ENCODE data around the gene SLC29A3.

SLC29A3 gene

DNA sequence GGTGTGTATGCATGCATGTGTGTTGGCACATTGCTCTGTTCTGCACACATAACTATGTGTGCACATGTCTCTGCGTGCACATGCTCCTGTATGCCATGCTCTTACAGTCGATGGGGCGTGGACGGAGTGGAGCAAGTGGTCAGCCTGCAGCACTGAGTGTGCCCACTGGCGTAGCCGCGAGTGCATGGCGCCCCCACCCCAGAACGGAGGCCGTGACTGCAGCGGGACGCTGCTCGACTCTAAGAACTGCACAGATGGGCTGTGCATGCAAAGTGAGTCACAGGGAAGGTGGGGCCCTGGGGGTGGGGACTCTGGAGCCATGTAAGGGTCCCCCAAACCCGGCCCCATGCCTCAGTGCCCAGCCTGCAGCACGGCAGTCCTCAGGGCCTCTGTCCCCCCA is 30.6 kb upstream of the SLC29A3 start:
- Histone ChIP-seq H3K27me3 (ENCODE audit: insufficient read depth, low read length, poor library complexity) (no peaks in the 10 kb centered on the region), H4K20me1 (ENCODE audit: insufficient read depth, low read length) (peaks cover 15% of the 10 kb centered on the region), H2AFZ (ENCODE audit: low read depth, low read length) (no peak overlapping the region), H3K4me1 (ENCODE audit: insufficient read depth, low read length) (no peaks in the 10 kb centered on the region), H3K9me3 (ENCODE audit: insufficient read depth, low read length, severe bottlenecking) (no peaks in the 10 kb centered on the region), H3K4me2 (ENCODE audit: insufficient read depth, low read length) (no peak overlapping the region), H3K79me2 (ENCODE audit: insufficient read depth, low read length) (no peaks in the 10 kb centered on the region), H3K36me3 (ENCODE audit: insufficient read depth, low read length) (no peaks in the 10 kb centered on the region), H3K27ac (ENCODE audit: low read length) (no peak overlapping the region), H3K4me3 (ENCODE audit: low read depth in 1 of 2, low read length in 2 of 2) (no peak overlapping the region), H3K9ac (ENCODE audit: low read depth, low read length) (no peak overlapping the region)
- no peak for DNase-seq
- no peak for ATAC-seq (ENCODE audit: insufficient read depth, low read depth)
- no peak for TF ChIP-seq EZH2 (IDR thresholded peaks at IDR 0.05; ENCODE audit: borderline replicate concordance, low read depth, low read length, severe bottlenecking)
- TF ChIP-seq, protein P1, sequence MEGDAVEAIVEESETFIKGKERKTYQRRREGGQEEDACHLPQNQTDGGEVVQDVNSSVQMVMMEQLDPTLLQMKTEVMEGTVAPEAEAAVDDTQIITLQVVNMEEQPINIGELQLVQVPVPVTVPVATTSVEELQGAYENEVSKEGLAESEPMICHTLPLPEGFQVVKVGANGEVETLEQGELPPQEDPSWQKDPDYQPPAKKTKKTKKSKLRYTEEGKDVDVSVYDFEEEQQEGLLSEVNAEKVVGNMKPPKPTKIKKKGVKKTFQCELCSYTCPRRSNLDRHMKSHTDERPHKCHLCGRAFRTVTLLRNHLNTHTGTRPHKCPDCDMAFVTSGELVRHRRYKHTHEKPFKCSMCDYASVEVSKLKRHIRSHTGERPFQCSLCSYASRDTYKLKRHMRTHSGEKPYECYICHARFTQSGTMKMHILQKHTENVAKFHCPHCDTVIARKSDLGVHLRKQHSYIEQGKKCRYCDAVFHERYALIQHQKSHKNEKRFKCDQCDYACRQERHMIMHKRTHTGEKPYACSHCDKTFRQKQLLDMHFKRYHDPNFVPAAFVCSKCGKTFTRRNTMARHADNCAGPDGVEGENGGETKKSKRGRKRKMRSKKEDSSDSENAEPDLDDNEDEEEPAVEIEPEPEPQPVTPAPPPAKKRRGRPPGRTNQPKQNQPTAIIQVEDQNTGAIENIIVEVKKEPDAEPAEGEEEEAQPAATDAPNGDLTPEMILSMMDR (IDR thresholded peaks at IDR 0.05; ENCODE audit: borderline replicate concordance, extremely low read depth, low read length, poor library complexity, severe bottlenecking) = no peak

DNA sequence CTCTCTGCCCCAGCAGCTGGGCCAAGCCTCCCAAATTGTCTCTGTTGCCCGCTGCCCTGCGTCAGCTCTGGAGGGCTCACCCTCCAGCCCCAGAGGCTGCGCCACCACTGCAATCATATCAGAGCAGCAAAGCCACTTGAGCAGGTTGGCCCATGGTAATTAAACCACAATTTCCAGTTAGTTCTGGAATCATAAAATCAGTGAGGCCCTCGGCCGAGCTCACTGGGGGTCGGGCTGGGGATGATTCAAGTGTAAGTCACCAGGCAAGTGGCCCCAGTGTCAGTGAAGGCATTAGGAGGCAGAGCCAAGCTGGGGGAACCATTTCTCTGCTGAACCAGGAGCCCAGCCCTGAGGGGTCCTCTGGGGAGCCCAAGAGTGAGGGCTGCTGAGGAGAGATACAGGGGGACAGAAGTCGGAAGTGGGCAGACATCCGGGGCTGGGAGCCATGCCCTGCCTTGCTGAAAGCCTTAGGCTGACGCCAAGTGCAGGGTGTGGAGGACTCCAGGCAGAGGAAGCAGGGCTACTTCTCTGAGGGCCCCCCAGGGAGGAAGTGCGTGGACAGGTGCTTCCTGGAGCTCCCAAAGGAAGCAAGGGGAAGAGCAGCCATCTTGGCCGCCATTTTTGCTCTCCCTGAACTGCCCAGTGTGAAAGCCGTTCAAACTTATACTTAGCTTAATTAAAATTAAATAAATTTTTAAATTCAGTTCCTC is 29.5 kb upstream of the SLC29A3 start:
- ATAC-seq (ENCODE audit: insufficient read depth, low read depth) (no peak), DNase-seq (no peak)
- H2AFZ ChIP-seq (ENCODE audit: low read depth, low read length) = no peak overlapping the region
- no peak overlapping the region for H3K9ac ChIP-seq (ENCODE audit: low read depth, low read length)
- H4K20me1 ChIP-seq (ENCODE audit: insufficient read depth, low read length) = peaks cover 15% of the 10 kb centered on the region
- no peak overlapping the region for H3K27ac ChIP-seq (ENCODE audit: low read length)
- no peaks in the 10 kb centered on the region for H3K9me3 ChIP-seq (ENCODE audit: insufficient read depth, low read length, severe bottlenecking)
- H3K36me3 ChIP-seq (ENCODE audit: insufficient read depth, low read length) = no peaks in the 10 kb centered on the region
- TF ChIP-seq EZH2 (IDR thresholded peaks at IDR 0.05; ENCODE audit: borderline replicate concordance, low read depth, low read length, severe bottlenecking) = no peak
- TF ChIP-seq, protein P1 (IDR thresholded peaks at IDR 0.05; ENCODE audit: borderline replicate concordance, extremely low read depth, low read length, poor library complexity, severe bottlenecking) = no peak
- no peaks in the 10 kb centered on the region for H3K27me3 ChIP-seq (ENCODE audit: insufficient read depth, low read length, poor library complexity)
- H3K4me3 ChIP-seq (ENCODE audit: low read depth in 1 of 2, low read length in 2 of 2) = no peak overlapping the region
- no peaks in the 10 kb centered on the region for H3K79me2 ChIP-seq (ENCODE audit: insufficient read depth, low read length)
- no peaks in the 10 kb centered on the region for H3K4me1 ChIP-seq (ENCODE audit: insufficient read depth, low read length)
- H3K4me2 ChIP-seq (ENCODE audit: insufficient read depth, low read length) = no peak overlapping the region

DNA sequence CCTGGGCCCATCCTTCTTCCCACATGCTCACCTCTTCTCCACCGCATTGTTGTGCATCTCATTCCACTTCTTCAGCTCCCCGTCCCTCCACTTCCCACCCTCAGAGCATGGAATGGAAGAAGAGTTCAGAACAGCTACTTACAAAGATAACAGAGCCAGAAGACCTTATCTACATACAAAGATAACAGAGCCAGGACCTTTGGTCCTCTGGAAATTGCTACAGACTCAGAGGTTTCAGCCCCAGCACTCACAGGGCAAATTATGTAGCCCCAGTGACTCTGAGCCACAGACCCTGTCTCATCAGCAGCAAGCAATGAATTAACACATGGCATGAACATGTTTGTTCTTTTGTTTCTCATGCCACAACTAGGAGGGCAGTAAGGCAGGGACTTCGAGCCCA is 28.7 kb upstream of the SLC29A3 start:
- Histone ChIP-seq H2AFZ (ENCODE audit: low read depth, low read length) (no peak overlapping the region), H3K4me2 (ENCODE audit: insufficient read depth, low read length) (no peak overlapping the region), H3K27ac (ENCODE audit: low read length) (no peak overlapping the region), H3K27me3 (ENCODE audit: insufficient read depth, low read length, poor library complexity) (no peaks in the 10 kb centered on the region), H3K4me3 (ENCODE audit: low read depth in 1 of 2, low read length in 2 of 2) (no peak overlapping the region), H4K20me1 (ENCODE audit: insufficient read depth, low read length) (peaks cover 12% of the 10 kb centered on the region), H3K9me3 (ENCODE audit: insufficient read depth, low read length, severe bottlenecking) (no peaks in the 10 kb centered on the region), H3K36me3 (ENCODE audit: insufficient read depth, low read length) (no peaks in the 10 kb centered on the region), H3K9ac (ENCODE audit: low read depth, low read length) (no peak overlapping the region), H3K4me1 (ENCODE audit: insufficient read depth, low read length) (no peaks in the 10 kb centered on the region), H3K79me2 (ENCODE audit: insufficient read depth, low read length) (no peaks in the 10 kb centered on the region)
- ATAC-seq (ENCODE audit: insufficient read depth, low read depth) (no peak), DNase-seq (no peak)
- TF ChIP-seq, protein P1 (IDR thresholded peaks at IDR 0.05; ENCODE audit: borderline replicate concordance, extremely low read depth, low read length, poor library complexity, severe bottlenecking) = no peak
- TF ChIP-seq EZH2 (IDR thresholded peaks at IDR 0.05; ENCODE audit: borderline replicate concordance, low read depth, low read length, severe bottlenecking) = no peak

All from DND-41 (cell line).